ENCODE measurements around the gene ALPI. TPM values are rescaled to one million over a fixed set of nuclear protein-coding genes. Genes with fewer than 3 reads are reported as not detected.

Gene ALPI
- total RNA-seq, 1 experiment from 2014 or later, result not detected

DNA sequence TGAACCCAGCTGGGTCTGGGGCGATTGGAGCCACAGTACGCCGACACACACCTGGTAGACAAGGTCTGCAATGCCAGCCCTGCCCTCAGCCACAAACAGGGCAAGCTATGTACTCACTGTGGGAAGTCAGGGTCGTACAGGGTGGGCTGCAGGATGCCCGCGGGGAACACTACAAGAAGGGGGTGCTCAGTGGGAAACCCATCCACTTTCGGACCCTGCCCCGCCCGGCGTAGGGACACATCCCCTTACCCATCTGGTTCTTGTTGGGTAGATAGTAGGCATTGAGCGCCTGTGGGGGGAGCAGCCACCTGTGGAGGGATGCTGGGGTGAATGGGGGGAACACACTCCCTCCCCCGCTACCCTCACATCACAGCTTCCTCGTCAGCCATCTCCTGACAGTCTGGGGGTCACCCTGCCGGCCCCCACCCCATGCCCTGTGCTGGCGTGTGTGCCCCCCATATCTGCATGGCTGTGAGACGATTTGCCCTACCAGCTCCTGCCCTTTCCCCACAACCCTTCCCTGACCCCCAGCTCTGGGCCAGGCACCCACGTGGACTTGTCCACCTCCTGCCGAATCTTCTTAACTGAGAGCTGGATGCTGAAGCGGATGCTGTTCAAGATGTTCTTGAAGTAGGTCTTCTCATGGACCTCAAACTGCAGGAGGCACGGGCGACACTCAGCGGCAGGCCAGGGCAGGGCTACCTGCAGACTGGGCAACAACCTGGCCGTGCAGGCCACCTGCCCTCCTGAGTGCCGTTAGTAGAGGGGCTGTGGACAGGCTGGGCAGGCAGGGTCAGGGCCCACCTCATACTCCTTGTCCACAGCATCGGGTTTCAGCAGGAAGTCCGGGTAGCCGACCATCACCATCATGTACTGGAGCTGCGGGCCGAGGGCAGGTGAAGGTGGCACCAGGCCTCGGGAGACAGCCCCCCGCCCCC, 26.6 kb downstream of the ALPI start:
- no peaks in the 10 kb centered on the region for H3K27me3 ChIP-seq (ENCODE audit: insufficient read depth, low read length)

More for the DNA sequence above, 26.6 kb downstream of the ALPI start:
- DNase-seq (ENCODE audit: low read depth, low spot score) (no peak), ATAC-seq (no peak)
- Histone ChIP-seq H2AFZ (ENCODE audit: low read depth, low read length, poor library complexity, severe bottlenecking) (no peak overlapping the region), H3K36me3 (ENCODE audit: control insufficient read depth in 1 of 2, insufficient read depth in 2 of 2, low read length in 2 of 2) (no peaks in the 10 kb centered on the region), H3K9me2 (ENCODE audit: insufficient read depth) (no peaks in the 10 kb centered on the region), H3K4me2 (ENCODE audit: low read length) (no peak overlapping the region), H4K20me1 (ENCODE audit: insufficient read depth) (no peaks in the 10 kb centered on the region), H3K9ac (ENCODE audit: low read length) (no peak overlapping the region), H3K27ac (ENCODE audit: low read depth, low read length) (no peak overlapping the region), H3K4me3 (replicated peaks in 1 of 2; ENCODE audit: low read depth in 1 of 2, low read length in 2 of 2) (no peak overlapping the region), H3K4me1 (ENCODE audit: control insufficient read depth in 1 of 2, insufficient read depth in 2 of 2, low read length in 2 of 2) (no peaks in the 10 kb centered on the region), H3K79me2 (ENCODE audit: insufficient read depth, low read length) (no peaks in the 10 kb centered on the region), H3K9me3 (ENCODE audit: control insufficient read depth in 1 of 2, insufficient read depth in 1 of 2, low read depth in 1 of 2, low read length in 2 of 2) (no peaks in the 10 kb centered on the region)
- ChIA-PET CTCF (no interaction called here), POLR2A (interaction anchor here (0.5 kb wide), 1 partner anchor 792 kb away, joined by 4 read pairs; no protein-coding TSS in a partner anchor), RAD21 (ENCODE audit: low non-redundant PET in 1 of 2, low total read pairs in 2 of 2, uncharacterized antibody in 2 of 2, unreplicated experiment in 2 of 2) (no interaction called here)
- intact Hi-C loops (cut with micrococcal nuclease), result no loop called here
- BruUV-seq (replicated peaks), result no TSS peak
- no peak for TF ChIP-seq EZH2phosphoT487 (IDR thresholded peaks at IDR 0.05; ENCODE audit: borderline replicate concordance)
- TF ChIP-seq FOSL1 (IDR thresholded peaks at IDR 0.05; ENCODE audit: low read depth), result no peak
- TF ChIP-seq POLR2A (IDR thresholded peaks at IDR 0.05; ENCODE audit: borderline replicate concordance, extremely low read depth, insufficient read depth, insufficient read length), result no peak
- TF ChIP-seq, protein P1, sequence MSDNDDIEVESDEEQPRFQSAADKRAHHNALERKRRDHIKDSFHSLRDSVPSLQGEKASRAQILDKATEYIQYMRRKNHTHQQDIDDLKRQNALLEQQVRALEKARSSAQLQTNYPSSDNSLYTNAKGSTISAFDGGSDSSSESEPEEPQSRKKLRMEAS (IDR thresholded peaks at IDR 0.05), result no peak
- no peak for TF ChIP-seq YY1 (IDR thresholded peaks at IDR 0.05; ENCODE audit: extremely low read depth, insufficient replicate concordance, low read depth, low read length)
- no peak for TF ChIP-seq EGR1 (IDR thresholded peaks at IDR 0.05; ENCODE audit: low read depth)
- no peak for TF ChIP-seq RAD21 (IDR thresholded peaks at IDR 0.05; ENCODE audit: low read depth)
- TF ChIP-seq, protein P2, sequence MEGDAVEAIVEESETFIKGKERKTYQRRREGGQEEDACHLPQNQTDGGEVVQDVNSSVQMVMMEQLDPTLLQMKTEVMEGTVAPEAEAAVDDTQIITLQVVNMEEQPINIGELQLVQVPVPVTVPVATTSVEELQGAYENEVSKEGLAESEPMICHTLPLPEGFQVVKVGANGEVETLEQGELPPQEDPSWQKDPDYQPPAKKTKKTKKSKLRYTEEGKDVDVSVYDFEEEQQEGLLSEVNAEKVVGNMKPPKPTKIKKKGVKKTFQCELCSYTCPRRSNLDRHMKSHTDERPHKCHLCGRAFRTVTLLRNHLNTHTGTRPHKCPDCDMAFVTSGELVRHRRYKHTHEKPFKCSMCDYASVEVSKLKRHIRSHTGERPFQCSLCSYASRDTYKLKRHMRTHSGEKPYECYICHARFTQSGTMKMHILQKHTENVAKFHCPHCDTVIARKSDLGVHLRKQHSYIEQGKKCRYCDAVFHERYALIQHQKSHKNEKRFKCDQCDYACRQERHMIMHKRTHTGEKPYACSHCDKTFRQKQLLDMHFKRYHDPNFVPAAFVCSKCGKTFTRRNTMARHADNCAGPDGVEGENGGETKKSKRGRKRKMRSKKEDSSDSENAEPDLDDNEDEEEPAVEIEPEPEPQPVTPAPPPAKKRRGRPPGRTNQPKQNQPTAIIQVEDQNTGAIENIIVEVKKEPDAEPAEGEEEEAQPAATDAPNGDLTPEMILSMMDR (IDR thresholded peaks at IDR 0.05 in 2 of 3, conservative IDR thresholded peaks at IDR 0.05 in 1 of 3; ENCODE audit: borderline replicate concordance in 1 of 3, insufficient read depth in 1 of 3, low read depth in 2 of 3, low read length in 2 of 3), result no peak
- TF ChIP-seq EZH2 (IDR thresholded peaks at IDR 0.05), result no peak
- TF ChIP-seq POLR2AphosphoS5 (IDR thresholded peaks at IDR 0.05; ENCODE audit: low read depth, low read length), result no peak
- no peak for TF ChIP-seq SP1 (IDR thresholded peaks at IDR 0.05; ENCODE audit: low read depth)

All from HCT116 (cell line).